Liver (tissue), 3 donors: ENCODE measurements around the gene KMT2E.

Experiments
- EGR1 ChIP-seq, 2 donors: IDR thresholded peaks; 2 replicates each; pipeline ENCODE4 v1.6.1; 2016 to 2018; ENCODE audit warnings: antibody characterized with exemption in 2 of 2, low read depth in 2 of 2
- GABPA ChIP-seq, 2 donors: IDR thresholded peaks in 1 of 2; conservative IDR thresholded peaks in 1 of 2; 2 replicates each; pipeline ENCODE4 v1.6.1; 2016; ENCODE audit warnings: antibody characterized with exemption in 2 of 2, mild to moderate bottlenecking in 1 of 2, moderate library complexity in 1 of 2
- HNF4A ChIP-seq, 2 donors: conservative IDR thresholded peaks; 2 replicates each; pipeline ENCODE4 v1.6.1; 2016; ENCODE audit warnings: antibody characterized with exemption in 2 of 2, mild to moderate bottlenecking in 2 of 2
- JUND ChIP-seq, 2 donors: IDR thresholded peaks; 2 replicates each; pipeline ENCODE4 v1.6.1; 2016; ENCODE audit warnings: antibody characterized with exemption in 2 of 2
- RAD21 ChIP-seq, 2 donors: IDR thresholded peaks; 2 replicates each; pipeline ENCODE4 v1.6.1; 2016; ENCODE audit warnings: antibody characterized with exemption in 2 of 2, mild to moderate bottlenecking in 2 of 2
- SP1 ChIP-seq: IDR thresholded peaks from 2 replicates; pipeline ENCODE4 v1.6.1; 2018; ENCODE audit warnings: antibody characterized with exemption, mild to moderate bottlenecking
- TAF1 ChIP-seq: conservative IDR thresholded peaks from 2 replicates; pipeline ENCODE4 v1.6.1; 2016; ENCODE audit warnings: antibody characterized with exemption, mild to moderate bottlenecking
- YY1 ChIP-seq: IDR thresholded peaks from 2 replicates; pipeline ENCODE4 v1.6.1; 2016; ENCODE audit warnings: antibody characterized with exemption, mild to moderate bottlenecking
- TF ChIP-seq, protein P1 (sequence below): fragments of 150-350 bp; IDR thresholded peaks from 2 replicates; pipeline ENCODE4 v1.5.1; 2017; ENCODE audit warnings: improper control_type of control experiment, low read depth, low read length; ENCODE audit not compliant: missing input control
- TF ChIP-seq, protein P2 (sequence below): IDR thresholded peaks from 2 replicates; pipeline ENCODE4 v1.6.1; 2016; ENCODE audit warnings: antibody characterized with exemption, mild to moderate bottlenecking
- TF ChIP-seq, protein P3 (sequence below): IDR thresholded peaks from 2 replicates; pipeline ENCODE4 v1.6.1; 2016; ENCODE audit warnings: antibody characterized with exemption
- donor health status: healthy.
- donor health status: healthy.

DNA sequence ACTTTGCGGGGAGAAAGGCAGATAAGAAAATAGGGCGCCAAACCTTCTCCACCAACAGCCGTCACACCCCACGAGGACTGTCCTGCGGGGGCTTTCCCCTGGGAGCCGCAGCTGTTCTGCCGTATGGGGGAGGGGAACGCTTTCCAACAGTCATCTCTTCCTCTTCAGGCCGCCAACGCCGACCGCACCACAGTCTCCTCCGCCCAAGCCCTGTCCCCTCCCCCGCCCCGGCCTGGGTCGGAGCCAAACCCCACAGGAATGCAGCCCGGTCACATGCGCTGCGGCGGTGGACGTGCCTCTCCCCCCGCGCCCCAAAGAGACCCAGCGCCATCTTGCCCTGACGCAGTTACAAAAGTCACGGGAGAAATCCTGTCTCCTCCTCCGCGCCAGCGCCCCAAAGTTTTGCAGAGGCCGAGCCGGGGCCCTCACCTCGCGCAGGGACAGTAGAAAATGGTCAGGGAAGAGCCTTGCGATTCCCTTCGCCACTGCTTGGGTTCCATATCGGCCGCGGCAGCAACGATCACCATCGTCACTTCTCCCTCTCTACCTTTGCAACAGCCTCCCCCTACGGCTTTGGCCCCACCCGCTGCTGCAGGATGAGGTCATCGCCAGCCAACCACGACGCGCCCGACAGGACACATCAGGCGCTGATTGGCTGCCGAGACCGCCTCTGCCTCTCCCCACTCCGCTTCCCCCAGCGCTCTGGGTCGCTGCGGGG is 1.3 kb upstream of the KMT2E start:
- TF ChIP-seq, protein P1, sequence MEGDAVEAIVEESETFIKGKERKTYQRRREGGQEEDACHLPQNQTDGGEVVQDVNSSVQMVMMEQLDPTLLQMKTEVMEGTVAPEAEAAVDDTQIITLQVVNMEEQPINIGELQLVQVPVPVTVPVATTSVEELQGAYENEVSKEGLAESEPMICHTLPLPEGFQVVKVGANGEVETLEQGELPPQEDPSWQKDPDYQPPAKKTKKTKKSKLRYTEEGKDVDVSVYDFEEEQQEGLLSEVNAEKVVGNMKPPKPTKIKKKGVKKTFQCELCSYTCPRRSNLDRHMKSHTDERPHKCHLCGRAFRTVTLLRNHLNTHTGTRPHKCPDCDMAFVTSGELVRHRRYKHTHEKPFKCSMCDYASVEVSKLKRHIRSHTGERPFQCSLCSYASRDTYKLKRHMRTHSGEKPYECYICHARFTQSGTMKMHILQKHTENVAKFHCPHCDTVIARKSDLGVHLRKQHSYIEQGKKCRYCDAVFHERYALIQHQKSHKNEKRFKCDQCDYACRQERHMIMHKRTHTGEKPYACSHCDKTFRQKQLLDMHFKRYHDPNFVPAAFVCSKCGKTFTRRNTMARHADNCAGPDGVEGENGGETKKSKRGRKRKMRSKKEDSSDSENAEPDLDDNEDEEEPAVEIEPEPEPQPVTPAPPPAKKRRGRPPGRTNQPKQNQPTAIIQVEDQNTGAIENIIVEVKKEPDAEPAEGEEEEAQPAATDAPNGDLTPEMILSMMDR: no peak
- TF ChIP-seq HNF4A (conservative IDR thresholded peaks at IDR 0.05) (peak; percentile 70 to 75), SP1 (peak; percentile 68), JUND (IDR thresholded peaks at IDR 0.05) (peak; percentile 96 to 97), EGR1 (IDR thresholded peaks at IDR 0.05; ENCODE audit: low read depth in 2 of 2) (peak; percentile 24 to 69), RAD21 (IDR thresholded peaks at IDR 0.05) (peak; percentile 31 to 46), YY1 (peak; percentile 100), TAF1 (no peak), GABPA (IDR thresholded peaks at IDR 0.05 in 1 of 2, conservative IDR thresholded peaks at IDR 0.05 in 1 of 2) (no peak)
- TF ChIP-seq, protein P2, sequence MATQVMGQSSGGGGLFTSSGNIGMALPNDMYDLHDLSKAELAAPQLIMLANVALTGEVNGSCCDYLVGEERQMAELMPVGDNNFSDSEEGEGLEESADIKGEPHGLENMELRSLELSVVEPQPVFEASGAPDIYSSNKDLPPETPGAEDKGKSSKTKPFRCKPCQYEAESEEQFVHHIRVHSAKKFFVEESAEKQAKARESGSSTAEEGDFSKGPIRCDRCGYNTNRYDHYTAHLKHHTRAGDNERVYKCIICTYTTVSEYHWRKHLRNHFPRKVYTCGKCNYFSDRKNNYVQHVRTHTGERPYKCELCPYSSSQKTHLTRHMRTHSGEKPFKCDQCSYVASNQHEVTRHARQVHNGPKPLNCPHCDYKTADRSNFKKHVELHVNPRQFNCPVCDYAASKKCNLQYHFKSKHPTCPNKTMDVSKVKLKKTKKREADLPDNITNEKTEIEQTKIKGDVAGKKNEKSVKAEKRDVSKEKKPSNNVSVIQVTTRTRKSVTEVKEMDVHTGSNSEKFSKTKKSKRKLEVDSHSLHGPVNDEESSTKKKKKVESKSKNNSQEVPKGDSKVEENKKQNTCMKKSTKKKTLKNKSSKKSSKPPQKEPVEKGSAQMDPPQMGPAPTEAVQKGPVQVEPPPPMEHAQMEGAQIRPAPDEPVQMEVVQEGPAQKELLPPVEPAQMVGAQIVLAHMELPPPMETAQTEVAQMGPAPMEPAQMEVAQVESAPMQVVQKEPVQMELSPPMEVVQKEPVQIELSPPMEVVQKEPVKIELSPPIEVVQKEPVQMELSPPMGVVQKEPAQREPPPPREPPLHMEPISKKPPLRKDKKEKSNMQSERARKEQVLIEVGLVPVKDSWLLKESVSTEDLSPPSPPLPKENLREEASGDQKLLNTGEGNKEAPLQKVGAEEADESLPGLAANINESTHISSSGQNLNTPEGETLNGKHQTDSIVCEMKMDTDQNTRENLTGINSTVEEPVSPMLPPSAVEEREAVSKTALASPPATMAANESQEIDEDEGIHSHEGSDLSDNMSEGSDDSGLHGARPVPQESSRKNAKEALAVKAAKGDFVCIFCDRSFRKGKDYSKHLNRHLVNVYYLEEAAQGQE: peak; percentile 79
- TF ChIP-seq, protein P3, sequence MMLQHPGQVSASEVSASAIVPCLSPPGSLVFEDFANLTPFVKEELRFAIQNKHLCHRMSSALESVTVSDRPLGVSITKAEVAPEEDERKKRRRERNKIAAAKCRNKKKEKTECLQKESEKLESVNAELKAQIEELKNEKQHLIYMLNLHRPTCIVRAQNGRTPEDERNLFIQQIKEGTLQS: peak; percentile 70
